GM19023 (cell line): ENCODE measurements around the gene OBSCN.

Source experiments
- ATAC-seq: cut with Tn5 transposase; IDR thresholded peaks from one replicate; pipeline ENCODE4 v1.9.1; 2021; ENCODE audit warnings: mild to moderate bottlenecking, moderate library complexity; ENCODE audit not compliant: unreplicated experiment

Gene OBSCN

GRCh38 chr1:228316589-228317387 is 108.9 kb downstream of the OBSCN start:
- ATAC-seq: no peak

- no peak for ATAC-seq
Measured at GRCh38 chr1:228317411-228317828, 109.6 kb downstream of the OBSCN start.

GRCh38 chr1:228317891-228318810 is 110.3 kb downstream of the OBSCN start:
- no peak for ATAC-seq

- ATAC-seq: no peak
Measured at GRCh38 chr1:228318823-228319241, 111.0 kb downstream of the OBSCN start.

- no peak for ATAC-seq
Measured at GRCh38 chr1:228319352-228320088, 111.7 kb downstream of the OBSCN start.

- no peak for ATAC-seq
Measured at GRCh38 chr1:228320394-228320793, 112.5 kb downstream of the OBSCN start.

GRCh38 chr1:228321435-228321834 is 113.6 kb downstream of the OBSCN start:
- no peak for ATAC-seq

- ATAC-seq: no peak
Measured at GRCh38 chr1:228321895-228322294, 114.1 kb downstream of the OBSCN start.

- ATAC-seq: no peak
Measured at GRCh38 chr1:228323401-228323800, 115.6 kb downstream of the OBSCN start.

GRCh38 chr1:228325267-228325666 is 117.4 kb downstream of the OBSCN start:
- ATAC-seq: no peak

- no peak for ATAC-seq
Measured at GRCh38 chr1:228329887-228330286, 122.0 kb downstream of the OBSCN start.

GRCh38 chr1:228332797-228333738 is 125.2 kb downstream of the OBSCN start:
- ATAC-seq: no peak

- ATAC-seq: no peak
Measured at GRCh38 chr1:228333739-228334115, 125.9 kb downstream of the OBSCN start.

GRCh38 chr1:228334226-228334935 is 126.5 kb downstream of the OBSCN start:
- no peak for ATAC-seq

GRCh38 chr1:228334954-228335353 is 127.1 kb downstream of the OBSCN start:
- no peak for ATAC-seq

GRCh38 chr1:228335406-228336307 is 127.8 kb downstream of the OBSCN start:
- ATAC-seq: no peak

- no peak for ATAC-seq
Measured at GRCh38 chr1:228336308-228337030, 128.6 kb downstream of the OBSCN start.
